ENCODE measurements around the gene SMIM9.

Gene SMIM9

DNA sequence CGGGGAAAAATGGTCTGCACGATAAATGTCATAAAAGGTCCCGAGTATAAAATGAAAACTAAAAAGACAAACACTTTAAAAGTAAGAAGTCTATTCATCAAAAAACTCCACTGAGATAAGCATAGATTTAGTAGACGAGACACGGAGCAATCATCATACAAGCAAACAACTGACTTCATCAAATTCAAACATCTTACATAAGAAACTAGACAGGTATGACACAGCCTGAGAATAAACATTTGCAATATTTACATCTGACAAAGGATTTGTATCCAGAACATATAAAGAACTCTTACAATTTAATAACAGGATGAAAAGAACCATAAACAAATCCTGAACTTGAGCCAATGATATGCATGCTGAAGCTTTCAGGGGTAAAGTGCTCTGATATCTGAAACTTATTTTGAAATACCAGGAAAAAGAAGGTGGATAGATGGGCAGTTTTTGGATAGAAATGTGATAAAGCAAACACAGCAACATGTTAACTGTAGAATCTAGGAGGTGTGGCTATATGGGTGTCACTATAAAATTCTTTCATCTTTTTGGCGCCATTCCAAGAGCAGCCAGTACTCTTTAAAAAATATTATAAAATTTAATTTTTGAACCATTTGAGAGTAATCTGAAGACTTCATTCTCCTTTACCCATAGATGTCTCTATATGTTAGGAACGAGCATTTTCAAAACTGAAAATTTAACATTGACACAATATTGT, 41.2 kb downstream of the SMIM9 start:
- H3K4me1 ChIP-seq (ENCODE audit: control insufficient read depth, insufficient read depth, low read length) = no peaks in the 10 kb centered on the region
- no peak overlapping the region for H3K27ac ChIP-seq (ENCODE audit: low read depth, low read length)
- H3K4me3 ChIP-seq (ENCODE audit: low read length) = no peak overlapping the region
- no peaks in the 10 kb centered on the region for H3K36me3 ChIP-seq (ENCODE audit: control insufficient read depth, insufficient read depth, low read length)
- H3K9ac ChIP-seq (ENCODE audit: low read length) = no peak overlapping the region
- no peaks in the 10 kb centered on the region for H3K27me3 ChIP-seq (ENCODE audit: control insufficient read depth, insufficient read depth, low read length)

DNA sequence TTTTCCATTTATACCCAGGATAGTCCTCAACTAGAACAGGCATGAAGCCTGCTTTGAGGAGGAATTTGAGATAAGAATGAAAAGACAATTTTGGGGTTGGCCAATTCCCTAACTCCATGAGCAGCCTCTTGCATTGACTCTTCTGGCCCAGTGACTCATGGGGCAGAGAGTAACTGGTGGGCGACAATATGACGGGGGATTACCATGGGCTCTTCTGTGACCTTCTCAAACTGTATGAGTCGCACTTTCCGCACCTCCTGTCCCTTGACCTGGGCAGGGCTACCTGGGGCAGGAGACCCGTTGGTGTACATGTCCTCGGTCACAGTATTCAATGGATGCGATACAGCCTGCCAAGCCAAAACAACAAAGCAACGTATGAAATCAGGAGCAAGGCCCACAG, 42.5 kb downstream of the SMIM9 start:
- no peaks in the 10 kb centered on the region for H3K4me1 ChIP-seq (ENCODE audit: control insufficient read depth, insufficient read depth, low read length)
- H3K4me3 ChIP-seq (ENCODE audit: low read length) = no peak overlapping the region
- H3K27me3 ChIP-seq (ENCODE audit: control insufficient read depth, insufficient read depth, low read length) = no peaks in the 10 kb centered on the region
- no peak overlapping the region for H3K9ac ChIP-seq (ENCODE audit: low read length)
- H3K36me3 ChIP-seq (ENCODE audit: control insufficient read depth, insufficient read depth, low read length) = no peaks in the 10 kb centered on the region
- H3K27ac ChIP-seq (ENCODE audit: low read depth, low read length) = no peak overlapping the region

DNA sequence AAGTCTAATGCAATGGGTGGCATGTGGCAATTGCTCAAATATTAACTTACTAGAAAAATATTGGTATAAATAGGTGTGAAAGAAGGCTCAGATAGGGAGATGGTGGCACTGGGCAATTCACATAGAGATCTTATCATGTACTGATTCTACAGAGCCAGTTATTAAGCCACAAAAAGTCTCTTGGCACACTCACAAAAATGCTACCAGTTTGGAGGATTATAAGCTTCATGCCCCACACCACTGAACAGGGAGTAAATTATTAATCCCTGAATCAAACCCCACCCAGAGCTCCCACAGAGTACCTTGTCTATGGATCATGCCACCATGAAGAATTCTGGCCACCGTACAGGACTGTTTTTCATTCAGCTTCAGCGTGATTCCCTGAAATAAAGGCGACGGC, 43.0 kb downstream of the SMIM9 start:
- H3K27ac ChIP-seq (ENCODE audit: low read depth, low read length) = no peak overlapping the region
- H3K9ac ChIP-seq (ENCODE audit: low read length) = no peak overlapping the region
- H3K36me3 ChIP-seq (ENCODE audit: control insufficient read depth, insufficient read depth, low read length) = no peaks in the 10 kb centered on the region

DNA sequence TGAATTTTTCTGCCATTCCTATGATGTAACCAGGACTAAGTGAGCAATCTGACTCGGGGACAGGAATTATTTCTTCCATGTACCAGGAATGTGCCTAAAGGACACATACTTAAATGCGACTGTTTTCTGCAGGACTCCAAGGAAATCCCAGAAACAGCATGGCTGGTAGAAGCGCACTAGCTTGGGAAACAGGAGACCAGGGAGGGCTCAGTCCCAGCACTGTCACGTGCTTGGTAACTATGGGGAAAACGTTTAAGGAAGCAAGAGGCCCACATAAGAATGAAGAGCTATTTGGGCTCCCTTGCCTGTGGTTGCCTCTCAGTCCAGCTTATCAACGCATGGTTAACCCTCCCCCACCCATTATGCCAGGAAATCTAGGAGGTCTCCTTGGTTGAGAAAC, 48.7 kb downstream of the SMIM9 start:
- no peaks in the 10 kb centered on the region for H3K4me1 ChIP-seq (ENCODE audit: control insufficient read depth, insufficient read depth, low read length)
- H3K9ac ChIP-seq (ENCODE audit: low read length) = no peak overlapping the region
- no peaks in the 10 kb centered on the region for H3K27me3 ChIP-seq (ENCODE audit: control insufficient read depth, insufficient read depth, low read length)
- H3K4me3 ChIP-seq (ENCODE audit: low read length) = no peak overlapping the region
- H3K27ac ChIP-seq (ENCODE audit: low read depth, low read length) = no peak overlapping the region
- H3K36me3 ChIP-seq (ENCODE audit: control insufficient read depth, insufficient read depth, low read length) = no peaks in the 10 kb centered on the region

More for the DNA sequence above, 43.0 kb downstream of the SMIM9 start:
- Histone ChIP-seq H3K4me3 (ENCODE audit: low read length) (no peak overlapping the region), H3K27me3 (ENCODE audit: control insufficient read depth, insufficient read depth, low read length) (no peaks in the 10 kb centered on the region), H3K4me1 (ENCODE audit: control insufficient read depth, insufficient read depth, low read length) (no peaks in the 10 kb centered on the region)

DNA sequence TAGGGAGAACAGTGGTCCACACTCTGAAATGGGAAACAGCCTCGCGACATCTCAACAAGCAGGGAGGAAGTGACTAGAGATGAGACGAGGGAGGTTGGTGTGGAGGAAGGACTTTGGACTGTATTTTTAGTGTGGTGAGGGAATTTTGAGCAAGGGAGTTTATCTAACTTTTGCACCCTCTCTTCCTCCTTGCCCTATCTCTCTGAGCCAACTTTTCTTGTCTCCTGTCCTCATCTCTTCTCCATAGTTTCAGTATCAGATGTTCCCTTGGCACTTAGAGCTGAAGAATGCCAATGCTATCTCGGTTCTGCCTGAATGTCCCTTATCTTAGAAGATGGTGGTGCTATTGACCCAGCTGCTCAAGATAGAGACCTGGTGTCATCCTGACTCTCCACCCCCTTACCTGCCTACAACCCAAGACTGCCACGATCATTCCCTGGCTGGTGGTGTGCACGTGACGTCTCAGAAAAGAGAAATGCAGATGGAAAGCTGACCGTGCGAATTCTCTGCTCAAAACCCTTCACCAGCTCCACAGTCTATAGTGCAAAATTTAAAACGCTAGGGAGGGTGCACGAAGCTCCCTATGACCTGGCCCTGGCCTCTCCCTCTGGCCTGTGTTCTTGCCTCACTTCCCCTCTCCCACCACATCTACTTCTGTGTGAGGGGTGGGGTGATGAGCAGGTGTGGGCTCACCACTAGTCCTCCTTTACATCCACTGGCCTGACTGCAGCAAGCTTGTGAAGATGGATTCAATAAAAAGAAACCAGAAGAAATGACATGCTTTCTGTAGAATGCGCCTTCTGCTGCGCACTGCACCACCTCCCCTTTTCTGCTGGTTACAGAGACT, 50.1 kb downstream of the SMIM9 start:
- Histone ChIP-seq H3K9ac (ENCODE audit: low read length) (no peak overlapping the region), H3K4me1 (ENCODE audit: control insufficient read depth, insufficient read depth, low read length) (no peaks in the 10 kb centered on the region), H3K27ac (ENCODE audit: low read depth, low read length) (no peak overlapping the region), H3K36me3 (ENCODE audit: control insufficient read depth, insufficient read depth, low read length) (no peaks in the 10 kb centered on the region), H3K27me3 (ENCODE audit: control insufficient read depth, insufficient read depth, low read length) (no peaks in the 10 kb centered on the region), H3K4me3 (ENCODE audit: low read length) (no peak overlapping the region)

DNA sequence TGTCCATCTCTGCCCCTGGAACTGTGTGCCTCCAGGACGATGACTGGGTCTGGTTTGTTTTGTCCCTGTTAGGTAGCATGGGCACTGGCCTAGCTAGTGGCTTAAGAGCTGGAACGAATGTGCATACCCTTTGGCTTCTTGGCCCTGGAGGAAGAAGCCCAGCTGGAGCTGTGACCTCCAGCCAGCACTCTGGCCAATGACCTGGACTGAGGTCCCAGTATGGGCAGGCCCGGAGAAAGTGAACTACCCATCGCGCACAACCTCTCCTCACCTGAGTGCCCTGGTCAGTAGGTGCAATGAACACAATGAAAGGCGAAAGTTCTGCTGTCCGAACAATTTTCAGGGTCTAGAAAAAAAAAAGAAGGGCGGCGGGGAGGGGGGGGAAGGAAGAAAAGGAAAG, 53.5 kb downstream of the SMIM9 start:
- Histone ChIP-seq H3K9ac (ENCODE audit: low read length) (no peak overlapping the region), H3K36me3 (ENCODE audit: control insufficient read depth, insufficient read depth, low read length) (peaks cover 5% of the 10 kb centered on the region), H3K4me3 (ENCODE audit: low read length) (no peak overlapping the region), H3K4me1 (ENCODE audit: control insufficient read depth, insufficient read depth, low read length) (no peaks in the 10 kb centered on the region), H3K27me3 (ENCODE audit: control insufficient read depth, insufficient read depth, low read length) (no peaks in the 10 kb centered on the region), H3K27ac (ENCODE audit: low read depth, low read length) (no peak overlapping the region)

GRCh38 chrX:154779261-154779660, 55.2 kb downstream of the SMIM9 start:
- Histone ChIP-seq H3K4me1 (ENCODE audit: control insufficient read depth, insufficient read depth, low read length) (no peaks in the 10 kb centered on the region), H3K36me3 (ENCODE audit: control insufficient read depth, insufficient read depth, low read length) (peaks cover 11% of the 10 kb centered on the region), H3K27ac (ENCODE audit: low read depth, low read length) (no peak overlapping the region), H3K27me3 (ENCODE audit: control insufficient read depth, insufficient read depth, low read length) (no peaks in the 10 kb centered on the region), H3K4me3 (ENCODE audit: low read length) (no peak overlapping the region), H3K9ac (ENCODE audit: low read length) (no peak overlapping the region)

DNA sequence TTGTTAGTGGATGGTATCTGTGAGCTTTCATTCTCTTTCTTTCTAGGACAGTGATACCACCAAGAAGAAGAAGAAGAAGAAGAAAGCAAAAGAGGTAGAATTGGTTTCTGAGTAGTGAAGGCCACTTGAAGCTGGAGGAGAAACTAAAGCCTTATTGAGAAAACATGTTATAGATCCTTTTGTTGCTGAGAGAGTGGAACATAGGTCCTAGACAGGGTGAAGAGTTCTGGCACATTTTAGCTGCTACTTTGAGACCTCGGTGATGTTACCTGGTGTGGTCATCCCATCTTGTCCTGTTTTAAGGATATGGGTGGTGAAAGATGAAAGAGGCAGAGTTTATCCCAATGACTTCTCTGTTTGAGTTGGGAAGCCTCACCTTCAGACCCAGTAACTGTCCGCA, 57.7 kb downstream of the SMIM9 start:
- Histone ChIP-seq H3K4me1 (ENCODE audit: control insufficient read depth, insufficient read depth, low read length) (no peaks in the 10 kb centered on the region), H3K4me3 (ENCODE audit: low read length) (no peak overlapping the region), H3K27ac (ENCODE audit: low read depth, low read length) (no peak overlapping the region), H3K27me3 (ENCODE audit: control insufficient read depth, insufficient read depth, low read length) (no peaks in the 10 kb centered on the region), H3K36me3 (ENCODE audit: control insufficient read depth, insufficient read depth, low read length) (peaks cover 16% of the 10 kb centered on the region), H3K9ac (ENCODE audit: low read length) (no peak overlapping the region)

GRCh38 chrX:154775419-154776349, 58.8 kb downstream of the SMIM9 start:
- H3K36me3 ChIP-seq (ENCODE audit: control insufficient read depth, insufficient read depth, low read length) = peaks cover 17% of the 10 kb centered on the region
- no peak overlapping the region for H3K9ac ChIP-seq (ENCODE audit: low read length)
- no peaks in the 10 kb centered on the region for H3K27me3 ChIP-seq (ENCODE audit: control insufficient read depth, insufficient read depth, low read length)
- H3K4me1 ChIP-seq (ENCODE audit: control insufficient read depth, insufficient read depth, low read length) = no peaks in the 10 kb centered on the region
- no peak overlapping the region for H3K4me3 ChIP-seq (ENCODE audit: low read length)
- no peak overlapping the region for H3K27ac ChIP-seq (ENCODE audit: low read depth, low read length)

DNA sequence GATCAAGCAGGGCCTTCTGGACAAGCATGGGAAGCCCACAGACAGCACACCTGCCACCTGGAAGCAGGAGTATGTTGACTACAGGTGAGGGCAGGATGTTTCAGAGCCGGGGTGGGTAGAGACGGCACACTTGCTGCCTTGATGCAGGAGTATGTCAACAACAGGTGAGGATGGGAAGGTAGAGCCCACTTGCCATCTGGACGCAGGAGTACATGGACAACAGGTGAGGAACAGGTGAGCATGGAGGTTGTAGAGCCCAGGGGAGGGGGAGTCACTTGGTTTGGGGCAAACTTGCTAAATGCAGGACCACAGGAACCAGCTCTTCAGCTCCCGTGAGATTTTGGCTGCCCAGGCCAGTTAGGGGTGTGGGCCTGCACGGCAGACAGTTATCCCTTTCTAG, 59.8 kb downstream of the SMIM9 start:
- H3K4me1 ChIP-seq (ENCODE audit: control insufficient read depth, insufficient read depth, low read length) = no peaks in the 10 kb centered on the region
- H3K4me3 ChIP-seq (ENCODE audit: low read length) = no peak overlapping the region
- no peak overlapping the region for H3K9ac ChIP-seq (ENCODE audit: low read length)
- no peak overlapping the region for H3K27ac ChIP-seq (ENCODE audit: low read depth, low read length)
- peaks cover 22% of the 10 kb centered on the region for H3K36me3 ChIP-seq (ENCODE audit: control insufficient read depth, insufficient read depth, low read length)
- no peaks in the 10 kb centered on the region for H3K27me3 ChIP-seq (ENCODE audit: control insufficient read depth, insufficient read depth, low read length)

Measured in rectal smooth muscle tissue (tissue), 1 donor.